H1 (cell line): Measurements from ENCODE around the gene RAB7B. TPM values are rescaled to one million over a fixed set of nuclear protein-coding genes. Genes with fewer than 3 reads are reported as not detected.

Source experiments
- CHD7 ChIP-seq: fragments of 300-600 bp; sonication (generic); IDR thresholded peaks from 2 replicates; pipeline ENCODE4 v1.7.1; 2012; ENCODE audit warnings: low read length, moderate library complexity, mild to moderate bottlenecking, inconsistent platforms; ENCODE audit not compliant: insufficient replicate concordance
- EZH2 ChIP-seq: fragments of 200-600 bp; sonication (generic); IDR thresholded peaks from 2 replicates; pipeline ENCODE4 v1.7.1; 2012; ENCODE audit warnings: low read depth, mild to moderate bottlenecking, moderate library complexity, low read length, inconsistent platforms; ENCODE audit not compliant: severe bottlenecking
- GABPA ChIP-seq: IDR thresholded peaks from 2 replicates; pipeline ENCODE4 v1.6.1; 2011; ENCODE audit warnings: mild to moderate bottlenecking, low read length, moderate library complexity, borderline replicate concordance; ENCODE audit not compliant: insufficient read depth
- HDAC6 ChIP-seq: IDR thresholded peaks from one replicate; pipeline ENCODE4 v1.7.1; 2012; ENCODE audit warnings: low read depth, mild to moderate bottlenecking, inconsistent platforms, low read length, moderate library complexity
- POLR2AphosphoS5 ChIP-seq: IDR thresholded peaks from 2 replicates; pipeline ENCODE4 v1.6.1; 2011; ENCODE audit warnings: low read depth, low read length
- SIRT6 ChIP-seq: IDR thresholded peaks from one replicate; pipeline ENCODE4 v1.7.1; 2012; ENCODE audit warnings: low read length, inconsistent platforms
- SIX5 ChIP-seq: IDR thresholded peaks from 2 replicates; pipeline ENCODE4 v1.6.1; 2011; ENCODE audit warnings: mild to moderate bottlenecking, low read depth, low read length
- SRF ChIP-seq: IDR thresholded peaks from 2 replicates; pipeline ENCODE4 v1.6.1; 2011; ENCODE audit warnings: mild to moderate bottlenecking, low read depth, low read length, moderate library complexity
- SUZ12 ChIP-seq: fragments of 200-600 bp; sonication (generic); IDR thresholded peaks from 2 replicates; pipeline ENCODE4 v1.6.1; 2012; ENCODE audit warnings: mild to moderate bottlenecking, inconsistent platforms, low read length, moderate library complexity, mixed read lengths
- TBP ChIP-seq: IDR thresholded peaks from 2 replicates; pipeline ENCODE4 v1.6.1; 2011; ENCODE audit warnings: low read depth, low read length, improper control_type of control experiment
- YY1 ChIP-seq: IDR thresholded peaks from 2 replicates; pipeline ENCODE4 v1.6.1; 2011; ENCODE audit warnings: low read depth, mild to moderate bottlenecking, low read length
- polyA plus RNA-seq, 7 experiments: library from polyadenylated mRNA; depleted of rRNA in 3 of 7; stranded (reverse) in 5 of 7; unstranded in 2 of 7; fragments of >200 nt in 5 of 7; fragments of 200-250 nt in 2 of 7; gene quantifications; 1 replicate in 5 of 7; 2 replicates in 1 of 7; 4 replicates in 1 of 7; pipeline versions ENCODE4 v1.2.1 to v1.2.3, GENCODE V29; 2011 to 2013; ENCODE audit warnings: missing spikeins in 2 of 7, mixed read lengths in 2 of 7
- total RNA-seq: library from RNA; stranded (reverse); fragmentation: NEBNext Ultra II Directional; extraction: Animal tissue kit (Norgen Biotek cat#: 25700); gene quantifications from 2 replicates; pipeline ENCODE4 v1.2.1, GENCODE V29; 2021

Gene RAB7B
- total and polyA plus RNA-seq, 2 of the 8 experiments (the other 6 are each of a cell fraction or from before 2014, with no cell fraction given) = 0.05 TPM; not detected in 1

GRCh38 chr1:205967554-205968335, 35.5 kb downstream of the RAB7B start (continued):
- TF ChIP-seq CHD7 (no peak), SRF (no peak), SIRT6 (no peak), SIX5 (no peak), TBP (no peak), YY1 (no peak), POLR2AphosphoS5 (no peak), SUZ12 (no peak), GABPA (no peak), EZH2 (no peak), HDAC6 (no peak)
